GM18909 (cell line): ENCODE results near the gene MTUS2.
"Not testable (repeated sequence)": the region's sequence is repeated elsewhere in the genome, so short reads cannot be mapped to it uniquely, and the experiment has no call there.

Source experiments
- ATAC-seq: cut with Tn5 transposase; IDR thresholded peaks from one replicate; pipeline ENCODE4 v1.9.1; 2021; ENCODE audit warnings: mild to moderate bottlenecking; ENCODE audit not compliant: unreplicated experiment, poor library complexity

MTUS2 gene

GRCh38 chr13:29369060-29369743 lies 549.1 kb downstream of the MTUS2 start:
- ATAC-seq, result no peak

- ATAC-seq, result no peak
Observed at GRCh38 chr13:29379281-29379680, 559.1 kb downstream of the MTUS2 start.

GRCh38 chr13:29379865-29380264 lies 559.7 kb downstream of the MTUS2 start:
- no peak for ATAC-seq

GRCh38 chr13:29382021-29382420 lies 561.9 kb downstream of the MTUS2 start:
- no peak for ATAC-seq

GRCh38 chr13:29383476-29383875 lies 563.3 kb downstream of the MTUS2 start:
- ATAC-seq, result no peak

GRCh38 chr13:29384466-29384865 lies 564.3 kb downstream of the MTUS2 start:
- no peak for ATAC-seq

GRCh38 chr13:29384871-29385270 lies 564.7 kb downstream of the MTUS2 start:
- no peak for ATAC-seq

GRCh38 chr13:29386246-29386645 lies 566.1 kb downstream of the MTUS2 start:
- no peak for ATAC-seq

- ATAC-seq, result not testable (repeated sequence)
Observed at GRCh38 chr13:29390598-29390997, 570.5 kb downstream of the MTUS2 start.

- ATAC-seq, result no peak
Observed at GRCh38 chr13:29396446-29396845, 576.3 kb downstream of the MTUS2 start.

GRCh38 chr13:29397265-29397664 lies 577.1 kb downstream of the MTUS2 start:
- ATAC-seq, result no peak

GRCh38 chr13:29402166-29402636 lies 582.1 kb downstream of the MTUS2 start:
- no peak for ATAC-seq

- ATAC-seq, result no peak
Observed at GRCh38 chr13:29405401-29405800, 585.3 kb downstream of the MTUS2 start.

- ATAC-seq, result no peak
Observed at GRCh38 chr13:29411481-29411880, 591.3 kb downstream of the MTUS2 start.

- ATAC-seq, result no peak
Observed at GRCh38 chr13:29418026-29418425, 597.9 kb downstream of the MTUS2 start.

GRCh38 chr13:29421118-29421517 lies 601.0 kb downstream of the MTUS2 start:
- no peak for ATAC-seq

- no peak for ATAC-seq
Observed at GRCh38 chr13:29422015-29422414, 601.9 kb downstream of the MTUS2 start.

- ATAC-seq, result no peak
Observed at GRCh38 chr13:29423050-29423449, 602.9 kb downstream of the MTUS2 start.

GRCh38 chr13:29427937-29428309 lies 607.8 kb downstream of the MTUS2 start:
- ATAC-seq, result no peak

- no peak for ATAC-seq
Observed at GRCh38 chr13:29428310-29429181, 608.4 kb downstream of the MTUS2 start.

GRCh38 chr13:29429286-29429900 lies 609.3 kb downstream of the MTUS2 start:
- no peak for ATAC-seq
